CD4-positive, alpha-beta memory T cell (primary cell): ENCODE results near the gene KCNQ2. TPM values are rescaled to one million over a fixed set of nuclear protein-coding genes. Genes with fewer than 3 reads are reported as not detected.
"Not testable (repeated sequence)": the region's sequence is repeated elsewhere in the genome, so short reads cannot be mapped to it uniquely, and the experiment has no call there.

Experiments used
- CTCF ChIA-PET: fragments of 350-600 bp; sonication (Branson Sonifier 250); formaldehyde crosslinking; loops from one replicate; lab custom pipeline; 2021; ENCODE audit warnings: inconsistent platforms; ENCODE audit not compliant: partially characterized antibody; lab: Charles Lee
- POLR2A ChIA-PET: fragments of 350-600 bp; sonication (Branson Sonifier 250); formaldehyde crosslinking; loops from one replicate; lab custom pipeline; 2021; ENCODE audit not compliant: partially characterized antibody; lab: Charles Lee
- DNase-seq, 5 donors: peaks; one replicate each; pipeline versions ENCODE4 v3.0.0 to v3.0.0-alpha.2; 2020 to 2022; ENCODE audit warnings: mixed read lengths in 1 of 5
- H3K27ac ChIP-seq: one replicate; pipeline ENCODE4 v1.7.0; 2013; ENCODE audit warnings: low read depth, low read length
- H3K27me3 ChIP-seq: 2 replicates; pipeline ENCODE4 v1.7.0; 2013; ENCODE audit warnings: mild to moderate bottlenecking, low read length, moderate library complexity; ENCODE audit not compliant: insufficient read depth
- H3K36me3 ChIP-seq: 2 replicates; pipeline ENCODE4 v1.7.0; 2013; ENCODE audit warnings: mild to moderate bottlenecking, low read length, moderate library complexity; ENCODE audit not compliant: insufficient read depth
- H3K4me1 ChIP-seq: 2 replicates; pipeline ENCODE4 v1.7.0; 2013; ENCODE audit warnings: mild to moderate bottlenecking, low read length, moderate library complexity; ENCODE audit not compliant: insufficient read depth
- H3K4me3 ChIP-seq, 2 donors: one replicate each; pipeline ENCODE4 v1.7.0; 2013; ENCODE audit warnings: low read length in 2 of 2, mild to moderate bottlenecking in 1 of 2
- H3K9me3 ChIP-seq, 2 donors: one replicate each; pipeline ENCODE4 v1.7.0; 2013; ENCODE audit warnings: low read length in 2 of 2, control low read depth in 1 of 2; ENCODE audit not compliant: control insufficient read depth in 1 of 2
- H3K27ac Mint-ChIP-seq, 7 donors: one replicate each; pipeline ENCODE4 v1.8.0; 2020 to 2021; ENCODE audit warnings: mixed read lengths in 7 of 7, mild to moderate bottlenecking in 6 of 7, inconsistent platforms in 3 of 7, moderate library complexity in 3 of 7
- H3K27me3 Mint-ChIP-seq, 2 donors: one replicate each; pipeline ENCODE4 v1.8.0; 2020 to 2021; ENCODE audit warnings: mixed read lengths in 2 of 2
- H3K36me3 Mint-ChIP-seq, 2 donors: one replicate each; pipeline ENCODE4 v1.8.0; 2020 to 2021; ENCODE audit warnings: mixed read lengths in 2 of 2, inconsistent platforms in 1 of 2, mild to moderate bottlenecking in 1 of 2
- H3K4me1 Mint-ChIP-seq, 4 donors: one replicate each; pipeline ENCODE4 v1.8.0; 2020 to 2021; ENCODE audit warnings: mixed read lengths in 4 of 4, mild to moderate bottlenecking in 1 of 4
- H3K4me3 Mint-ChIP-seq, 8 donors: one replicate each; pipeline ENCODE4 v1.8.0; 2020 to 2021; ENCODE audit warnings: mixed read lengths in 8 of 8, mild to moderate bottlenecking in 7 of 8, moderate library complexity in 6 of 8, inconsistent platforms in 3 of 8
- H3K9me3 Mint-ChIP-seq, 8 donors: one replicate each; pipeline ENCODE4 v1.8.0; 2020 to 2021; ENCODE audit warnings: mixed read lengths in 8 of 8, mild to moderate bottlenecking in 5 of 8, inconsistent platforms in 3 of 8, moderate library complexity in 1 of 8
- intact Hi-C: fragments of 100-400 bp; cut with micrococcal nuclease; formaldehyde crosslinking; loops from one replicate; pipeline ENCODE4 v1.15.1; 2023
- polyA plus RNA-seq, 2 donors: library from polyadenylated mRNA; unstranded; fragments of 300-500 nt; fragmentation: Illumina TruSeq; gene quantifications; one replicate each; pipeline ENCODE4 v1.2.3, GENCODE V29; 2021
- total RNA-seq, 2 experiments: library from RNA; stranded (reverse); gene quantifications; one replicate each; pipeline ENCODE4 v1.2.3, GENCODE V29; 2021

KCNQ2 gene
- total and polyA plus RNA-seq, 4 experiments from 2014 or later, result not detected

GRCh38 chr20:63518946-63519667 lies 46.7 kb upstream of the KCNQ2 start:
- peaks cover 7 to 9% of the 10 kb centered on the region in 2 donors for H3K36me3 Mint-ChIP-seq
- peak overlapping the region; percentile 74 for H3K27ac ChIP-seq
- no peaks in the 10 kb centered on the region for H3K27me3 ChIP-seq
- H3K4me1 Mint-ChIP-seq, result peaks cover 4 to 28% (median 14%) of the 10 kb centered on the region in 4 donors
- peaks cover 1 to 3% of the 10 kb centered on the region in 2 donors for H3K27me3 Mint-ChIP-seq
- intact Hi-C loops, result no loop called here
- H3K9me3 Mint-ChIP-seq, result peaks cover 0 to 9% (median 4%) of the 10 kb centered on the region in 8 donors
- ChIA-PET POLR2A (interaction anchor here (1.6 to 6.9 kb wide), 4 partner anchors 10 to 33 kb away, joined by 4 to 84 read pairs (median 23); partner anchors contain the start of gene PTK6), CTCF (interaction anchor here (5.1 kb wide), 1 partner anchor 23 kb away, joined by 21 read pairs; no protein-coding TSS in a partner anchor)
- peaks cover 13% of the 10 kb centered on the region for H3K36me3 ChIP-seq
- H3K4me3 Mint-ChIP-seq, result peak overlapping the region; percentile 67 to 83 (median 82)
- peaks cover 23% of the 10 kb centered on the region for H3K4me1 ChIP-seq
- peak in 1 of 5 donors; percentile 29 for DNase-seq
- H3K4me3 ChIP-seq, result peak overlapping the region in 1 of 2 donors; percentile 52
- H3K27ac Mint-ChIP-seq, result peak overlapping the region in 1 of 7 donors; percentile 80
- peaks cover 0 to 3% of the 10 kb centered on the region in 2 donors for H3K9me3 ChIP-seq

GRCh38 chr20:63518351-63518861 lies 46.0 kb upstream of the KCNQ2 start:
- H3K9me3 Mint-ChIP-seq, result peaks cover 0 to 9% (median 4%) of the 10 kb centered on the region in 8 donors
- intact Hi-C loops, result no loop called here
- H3K36me3 Mint-ChIP-seq, result peaks cover 4 to 5% of the 10 kb centered on the region in 2 donors
- peak overlapping the region in 6 of 8 donors; percentile 48 to 82 (median 57) for H3K4me3 Mint-ChIP-seq
- H3K4me3 ChIP-seq, result no peak overlapping the region
- no peaks in the 10 kb centered on the region for H3K27me3 ChIP-seq
- POLR2A ChIA-PET, result interaction anchor here (3.4 kb wide), 1 partner anchor 22 kb away, joined by 27 read pairs; no protein-coding TSS in a partner anchor
- CTCF ChIA-PET, result interaction anchor here (5.1 kb wide), 1 partner anchor 22 kb away, joined by 21 read pairs; no protein-coding TSS in a partner anchor
- H3K27me3 Mint-ChIP-seq, result peaks cover 1 to 4% of the 10 kb centered on the region in 2 donors
- H3K27ac Mint-ChIP-seq, result peak overlapping the region in 1 of 7 donors; percentile 52
- peak in 1 of 5 donors; percentile 22 for DNase-seq
- no peak overlapping the region for H3K27ac ChIP-seq
- H3K9me3 ChIP-seq, result peaks cover 0 to under 1% of the 10 kb centered on the region in 2 donors
- peaks cover 23% of the 10 kb centered on the region for H3K4me1 ChIP-seq
- peaks cover 13% of the 10 kb centered on the region for H3K36me3 ChIP-seq
- H3K4me1 Mint-ChIP-seq, result peaks cover 4 to 23% (median 11%) of the 10 kb centered on the region in 4 donors

- Histone ChIP-seq H3K27me3 (no peaks in the 10 kb centered on the region), H3K4me3 (no peak overlapping the region), H3K4me1 (peaks cover 23% of the 10 kb centered on the region), H3K27ac (no peak overlapping the region), H3K36me3 (peaks cover 7% of the 10 kb centered on the region), H3K9me3 (no peaks in the 10 kb centered on the region)
- peaks cover 5 to 8% of the 10 kb centered on the region in 2 donors for H3K27me3 Mint-ChIP-seq
- ChIA-PET POLR2A (no interaction called here), CTCF (interaction anchor here (5.1 kb wide), 1 partner anchor 21 kb away, joined by 21 read pairs; no protein-coding TSS in a partner anchor)
- intact Hi-C loops, result no loop called here
- peaks cover 3 to 19% (median 10%) of the 10 kb centered on the region in 4 donors for H3K4me1 Mint-ChIP-seq
- H3K9me3 Mint-ChIP-seq, result peaks cover 0 to 8% (median 6%) of the 10 kb centered on the region in 8 donors
- H3K4me3 Mint-ChIP-seq, result peak overlapping the region in 6 of 8 donors; percentile 20 to 75 (median 49)
- peaks cover 3% of the 10 kb centered on the region in 2 donors for H3K36me3 Mint-ChIP-seq
- peak overlapping the region in 1 of 7 donors; percentile 52 for H3K27ac Mint-ChIP-seq
- no peak for DNase-seq
Observed at GRCh38 chr20:63517376-63518309, 45.2 kb upstream of the KCNQ2 start.

GRCh38 chr20:63514520-63514919 lies 42.1 kb upstream of the KCNQ2 start:
- peaks cover under 1 to 11% (median 7%) of the 10 kb centered on the region in 4 donors for H3K4me1 Mint-ChIP-seq
- peaks cover 16 to 17% of the 10 kb centered on the region in 2 donors for H3K27me3 Mint-ChIP-seq
- H3K4me3 Mint-ChIP-seq, POLR2A ChIA-PET, H3K36me3 Mint-ChIP-seq, DNase-seq, H3K9me3 ChIP-seq, H3K36me3 ChIP-seq, H3K9me3 Mint-ChIP-seq, H3K4me3 ChIP-seq, H3K4me1 ChIP-seq, CTCF ChIA-PET, H3K27me3 ChIP-seq, H3K27ac ChIP-seq, intact Hi-C loops: not testable (repeated sequence)
- H3K27ac Mint-ChIP-seq, result peak overlapping the region in 2 of 7 donors; percentile 42 to 46

- ChIA-PET POLR2A (no interaction called here), CTCF (no interaction called here)
- Histone ChIP-seq H3K36me3 (no peaks in the 10 kb centered on the region), H3K27me3 (no peaks in the 10 kb centered on the region), H3K4me1 (no peaks in the 10 kb centered on the region), H3K9me3 (no peaks in the 10 kb centered on the region), H3K27ac (no peak overlapping the region), H3K4me3 (no peak overlapping the region)
- intact Hi-C loops, result no loop called here
- Mint-ChIP-seq H3K4me3 (no peak overlapping the region), H3K36me3 (no peaks in the 10 kb centered on the region), H3K27ac (no peak overlapping the region), H3K27me3 (peaks cover 22 to 24% of the 10 kb centered on the region in 2 donors), H3K9me3 (peaks cover 0 to 8% (median 6%) of the 10 kb centered on the region in 8 donors), H3K4me1 (peaks cover under 1 to 7% (median 3%) of the 10 kb centered on the region in 4 donors)
- no peak for DNase-seq
Observed at GRCh38 chr20:63513207-63513606, 40.8 kb upstream of the KCNQ2 start.

GRCh38 chr20:63509088-63509564 lies 36.7 kb upstream of the KCNQ2 start:
- H3K36me3 ChIP-seq, result no peaks in the 10 kb centered on the region
- H3K9me3 Mint-ChIP-seq, result peaks cover 0 to 16% (median 12%) of the 10 kb centered on the region in 8 donors
- no peak overlapping the region for H3K4me3 ChIP-seq
- no peaks in the 10 kb centered on the region for H3K27me3 ChIP-seq
- peak overlapping the region in 1 of 8 donors; percentile 0 for H3K4me3 Mint-ChIP-seq
- H3K4me1 ChIP-seq, result no peaks in the 10 kb centered on the region
- ChIA-PET CTCF (interaction anchor here (0.7 kb wide), 1 partner anchor 12 kb away, joined by 3 read pairs; no protein-coding TSS in a partner anchor), POLR2A (no interaction called here)
- no peak overlapping the region for H3K27ac ChIP-seq
- no peaks in the 10 kb centered on the region for H3K9me3 ChIP-seq
- H3K36me3 Mint-ChIP-seq, result peaks cover 2 to 4% of the 10 kb centered on the region in 2 donors
- no peak for DNase-seq
- intact Hi-C loops, result no loop called here
- H3K27me3 Mint-ChIP-seq, result peaks cover 29 to 30% of the 10 kb centered on the region in 2 donors
- no peak overlapping the region for H3K27ac Mint-ChIP-seq
- peaks cover 3 to 8% (median 5%) of the 10 kb centered on the region in 4 donors for H3K4me1 Mint-ChIP-seq
